ENCODE measurements around the gene ACYP2.

DNA sequence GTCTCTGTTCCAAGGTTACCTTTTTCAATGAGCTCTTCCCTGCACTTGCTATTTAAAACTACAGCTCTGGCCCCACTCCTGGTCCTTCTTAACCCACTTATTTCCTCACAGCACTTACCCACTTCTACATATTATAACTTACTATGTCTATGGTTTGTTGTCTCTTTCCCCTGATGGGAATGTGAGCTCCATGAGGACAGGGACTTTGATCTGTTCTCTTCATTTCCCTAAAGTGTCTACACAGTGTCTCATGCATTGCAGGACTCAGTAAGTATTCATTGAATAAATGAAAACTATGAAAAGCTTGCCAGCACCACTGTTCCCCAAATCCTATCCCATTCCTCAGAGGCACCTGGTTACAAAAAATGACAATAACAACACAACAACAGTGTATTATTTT, 18.3 kb upstream of the ACYP2 start:
- no peak for TF ChIP-seq CTCF (IDR thresholded peaks at IDR 0.05)
- no peak for TF ChIP-seq POLR2AphosphoS5 (IDR thresholded peaks at IDR 0.05)
- no peak for TF ChIP-seq POLR2A (IDR thresholded peaks at IDR 0.05)
